ENCODE measurements around the gene PAQR3. TPM values are rescaled to one million over a fixed set of nuclear protein-coding genes. Genes with fewer than 3 reads are reported as not detected.

The PAQR3 gene, protein sequence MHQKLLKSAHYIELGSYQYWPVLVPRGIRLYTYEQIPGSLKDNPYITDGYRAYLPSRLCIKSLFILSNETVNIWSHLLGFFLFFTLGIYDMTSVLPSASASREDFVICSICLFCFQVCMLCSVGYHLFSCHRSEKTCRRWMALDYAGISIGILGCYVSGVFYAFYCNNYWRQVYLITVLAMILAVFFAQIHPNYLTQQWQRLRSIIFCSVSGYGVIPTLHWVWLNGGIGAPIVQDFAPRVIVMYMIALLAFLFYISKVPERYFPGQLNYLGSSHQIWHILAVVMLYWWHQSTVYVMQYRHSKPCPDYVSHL
- total RNA-seq (10 to 100 TPM in 1 of 4 donors, 1 to 10 TPM in 3; 8.6 to 12.1 (median 9.8) TPM), polyA plus RNA-seq (6.9 TPM)
- long read RNA-seq, donor 1, full-length matches to known transcripts: 20 of 21 reads
- long read RNA-seq, donor 1, partial matches to known transcripts: 0 of 21 reads
- long read RNA-seq, donor 1, other reads (novel, unspliced or antisense): 1 of 21 reads
- long read RNA-seq, donor 2, full-length matches to known transcripts: 3 of 5 reads
- long read RNA-seq, donor 2, partial matches to known transcripts: 0 of 5 reads
- long read RNA-seq, donor 2, other reads (novel, unspliced or antisense): 2 of 5 reads
- long read RNA-seq, donor 3, full-length matches to known transcripts: 1 of 10 reads
- long read RNA-seq, donor 3, partial matches to known transcripts: 1 of 10 reads
- long read RNA-seq, donor 3, other reads (novel, unspliced or antisense): 8 of 10 reads
- long read RNA-seq, donor 4, full-length matches to known transcripts: 3 of 4 reads
- long read RNA-seq, donor 4, partial matches to known transcripts: 0 of 4 reads
- long read RNA-seq, donor 4, other reads (novel, unspliced or antisense): 1 of 4 reads

DNA sequence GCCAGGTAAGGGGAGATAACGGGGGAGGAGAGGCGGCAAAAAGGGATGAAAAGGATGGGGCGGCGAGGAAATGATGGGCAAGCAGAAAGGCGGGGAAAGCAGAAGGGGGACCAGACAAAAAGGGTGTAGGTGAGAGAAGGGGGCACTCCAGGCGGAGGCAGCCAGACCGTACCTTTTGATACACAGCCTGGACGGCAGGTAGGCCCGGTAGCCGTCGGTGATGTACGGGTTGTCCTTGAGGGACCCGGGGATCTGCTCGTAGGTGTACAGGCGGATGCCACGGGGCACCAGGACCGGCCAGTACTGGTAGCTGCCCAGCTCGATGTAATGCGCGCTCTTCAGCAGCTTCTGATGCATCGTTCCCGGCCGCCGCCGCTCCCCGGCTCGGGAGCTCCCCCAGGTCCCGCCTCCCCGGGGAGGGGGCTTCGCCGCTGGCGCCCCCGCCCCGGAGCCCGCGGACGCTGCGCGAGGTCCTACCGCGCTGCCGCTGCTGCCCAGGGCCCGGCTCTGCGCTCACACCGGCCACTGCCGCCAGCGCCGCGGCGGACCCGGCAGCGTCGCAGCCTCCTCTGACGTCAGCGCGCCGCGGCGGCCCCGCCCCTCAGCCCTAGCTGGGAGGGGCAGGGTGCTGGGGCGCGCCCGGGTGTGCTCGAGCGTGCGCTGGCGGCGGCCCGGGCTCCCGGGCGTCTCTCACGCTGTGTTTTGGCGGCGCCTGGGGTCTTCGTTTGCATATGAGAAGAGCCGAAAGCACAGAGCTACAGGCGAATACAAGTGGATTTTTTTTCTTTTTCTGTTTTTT is at the start of gene PAQR3:
Gene PAQR3 (minus strand): TSS at position 571 of the 799 bp plus-strand sequence. CDS start 214 bp downstream, at position 357.
- WGBS: under 1% methylated on average over 77 of the region's 77 CpGs
- no peaks in the 10 kb centered on the region for H3K9me3 ChIP-seq (ENCODE audit: control insufficient read depth, low read length)
- DNase-seq (peak; percentile 88 to 96 (median 96)), ATAC-seq (peak; percentile 99)
- peak within 1 kb of the TSS; percentile 53 for H3K4me3 ChIP-seq (ENCODE audit: low read length)
- no peak within 1 kb of the TSS for H3K27ac ChIP-seq (ENCODE audit: low read length)
- H3K4me1 ChIP-seq (ENCODE audit: control insufficient read depth, insufficient read depth, low read length): no peaks in the 10 kb centered on the region
- H3K27me3 ChIP-seq (ENCODE audit: control insufficient read depth, insufficient read depth): no peaks in the 10 kb centered on the region
- intact Hi-C loops (cut with DNase I): no loop called here

- WGBS: 91% methylated on average over 1 of the region's 1 CpG
- H3K27me3 ChIP-seq (ENCODE audit: control insufficient read depth, insufficient read depth): no peaks in the 10 kb centered on the region
- intact Hi-C loops (cut with DNase I): no loop called here
These were observed 48.4 kb upstream of the PAQR3 start for GRCh38 chr4:78987683-78988082.

DNA sequence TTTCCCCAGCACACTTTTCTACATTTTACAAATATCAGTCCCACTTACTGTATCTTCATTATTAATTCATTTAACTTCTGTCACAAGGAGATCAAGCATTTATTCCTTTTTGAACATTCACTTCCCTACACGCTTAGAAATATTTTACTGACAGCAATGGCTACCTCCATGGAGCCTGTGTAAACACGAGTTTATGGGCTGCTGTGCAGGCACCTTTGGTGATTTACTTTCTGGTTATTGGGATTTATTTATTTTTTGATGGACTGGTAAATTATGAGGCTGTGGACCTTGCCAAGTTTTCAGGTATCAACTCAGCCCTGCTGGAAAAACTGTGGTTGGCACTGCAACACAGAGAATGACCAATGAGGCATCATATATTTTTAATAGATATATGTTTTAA is 45.4 kb upstream of the PAQR3 start:
- H3K4me1 ChIP-seq (ENCODE audit: control insufficient read depth, insufficient read depth, low read length): no peaks in the 10 kb centered on the region
- no peaks in the 10 kb centered on the region for H3K9me3 ChIP-seq (ENCODE audit: control insufficient read depth, low read length)
- intact Hi-C loops (cut with DNase I): no loop called here
- 79% methylated on average over 2 of the region's 2 CpGs for WGBS
- H3K27me3 ChIP-seq (ENCODE audit: control insufficient read depth, insufficient read depth): no peaks in the 10 kb centered on the region
- ATAC-seq (no peak), DNase-seq (no peak)
- no peak overlapping the region for H3K4me3 ChIP-seq (ENCODE audit: low read length)
- no peak overlapping the region for H3K27ac ChIP-seq (ENCODE audit: low read length)

More at GRCh38 chr4:78987683-78988082, 48.4 kb upstream of the PAQR3 start:
- Histone ChIP-seq H3K27ac (ENCODE audit: low read length) (no peak overlapping the region), H3K4me3 (ENCODE audit: low read length) (no peak overlapping the region), H3K9me3 (ENCODE audit: control insufficient read depth, low read length) (no peaks in the 10 kb centered on the region), H3K4me1 (ENCODE audit: control insufficient read depth, insufficient read depth, low read length) (no peaks in the 10 kb centered on the region)
- DNase-seq (no peak), ATAC-seq (no peak)

GRCh38 chr4:78975865-78976264 is 36.6 kb upstream of the PAQR3 start:
- H3K27me3 ChIP-seq (ENCODE audit: control insufficient read depth, insufficient read depth): no peaks in the 10 kb centered on the region
- WGBS: 88% methylated on average over 2 of the region's 2 CpGs

GRCh38 chr4:78971776-78972175 is 32.5 kb upstream of the PAQR3 start:
- 74% methylated on average over 1 of the region's 1 CpG for WGBS
- Histone ChIP-seq H3K27me3 (ENCODE audit: control insufficient read depth, insufficient read depth) (no peaks in the 10 kb centered on the region), H3K27ac (ENCODE audit: low read length) (peak overlapping the region; percentile 77), H3K9me3 (ENCODE audit: control insufficient read depth, low read length) (no peaks in the 10 kb centered on the region), H3K4me1 (ENCODE audit: control insufficient read depth, insufficient read depth, low read length) (no peaks in the 10 kb centered on the region), H3K4me3 (ENCODE audit: low read length) (no peak overlapping the region)
- intact Hi-C loops (cut with DNase I): no loop called here
- no peak for DNase-seq
- peak in 1 of 2 donors; percentile 43 for ATAC-seq

More at GRCh38 chr4:78975865-78976264, 36.6 kb upstream of the PAQR3 start:
- intact Hi-C loops (cut with DNase I): no loop called here
- DNase-seq (no peak), ATAC-seq (no peak)
- Histone ChIP-seq H3K4me3 (ENCODE audit: low read length) (no peak overlapping the region), H3K27ac (ENCODE audit: low read length) (no peak overlapping the region), H3K4me1 (ENCODE audit: control insufficient read depth, insufficient read depth, low read length) (no peaks in the 10 kb centered on the region), H3K9me3 (ENCODE audit: control insufficient read depth, low read length) (no peaks in the 10 kb centered on the region)

GRCh38 chr4:78971326-78971725 is 32.1 kb upstream of the PAQR3 start:
- DNase-seq: peak in 1 of 3 donors; percentile 33
- whole genome bisulfite sequencing: 41% methylated on average over 1 of the region's 1 CpG
- H3K4me3 ChIP-seq (ENCODE audit: low read length): no peak overlapping the region
- no peaks in the 10 kb centered on the region for H3K27me3 ChIP-seq (ENCODE audit: control insufficient read depth, insufficient read depth)
- H3K9me3 ChIP-seq (ENCODE audit: control insufficient read depth, low read length): no peaks in the 10 kb centered on the region
- peak; percentile 73 to 93 for ATAC-seq
- intact Hi-C loops (cut with DNase I): no loop called here
- peak overlapping the region; percentile 77 for H3K27ac ChIP-seq (ENCODE audit: low read length)
- no peaks in the 10 kb centered on the region for H3K4me1 ChIP-seq (ENCODE audit: control insufficient read depth, insufficient read depth, low read length)

GRCh38 chr4:78962597-78963115 is 23.4 kb upstream of the PAQR3 start:
- intact Hi-C loops (cut with DNase I): no loop called here
- 73% methylated on average over 2 of the region's 2 CpGs for WGBS

GRCh38 chr4:78960926-78961325 is 21.7 kb upstream of the PAQR3 start:
- Histone ChIP-seq H3K27ac (ENCODE audit: low read length) (no peak overlapping the region), H3K9me3 (ENCODE audit: control insufficient read depth, low read length) (no peaks in the 10 kb centered on the region), H3K4me3 (ENCODE audit: low read length) (no peak overlapping the region), H3K27me3 (ENCODE audit: control insufficient read depth, insufficient read depth) (no peaks in the 10 kb centered on the region), H3K4me1 (ENCODE audit: control insufficient read depth, insufficient read depth, low read length) (no peaks in the 10 kb centered on the region)
- intact Hi-C loops (cut with DNase I): no loop called here
- ATAC-seq (no peak), DNase-seq (no peak)
- WGBS: 69% methylated on average over 3 of the region's 3 CpGs

More at GRCh38 chr4:78962597-78963115, 23.4 kb upstream of the PAQR3 start:
- no peak overlapping the region for H3K27ac ChIP-seq (ENCODE audit: low read length)
- H3K9me3 ChIP-seq (ENCODE audit: control insufficient read depth, low read length): no peaks in the 10 kb centered on the region
- no peaks in the 10 kb centered on the region for H3K4me1 ChIP-seq (ENCODE audit: control insufficient read depth, insufficient read depth, low read length)
- H3K4me3 ChIP-seq (ENCODE audit: low read length): no peak overlapping the region
- H3K27me3 ChIP-seq (ENCODE audit: control insufficient read depth, insufficient read depth): no peaks in the 10 kb centered on the region
- DNase-seq (no peak), ATAC-seq (peak in 1 of 2 donors; percentile 59)

- Histone ChIP-seq H3K9me3 (ENCODE audit: control insufficient read depth, low read length) (no peaks in the 10 kb centered on the region), H3K27me3 (ENCODE audit: control insufficient read depth, insufficient read depth) (no peaks in the 10 kb centered on the region), H3K4me1 (ENCODE audit: control insufficient read depth, insufficient read depth, low read length) (no peaks in the 10 kb centered on the region), H3K27ac (ENCODE audit: low read length) (no peak overlapping the region), H3K4me3 (ENCODE audit: low read length) (no peak overlapping the region)
- ATAC-seq (no peak), DNase-seq (no peak)
- intact Hi-C loops (cut with DNase I): loop anchor here in 3 of 4 donors (10.0 kb wide), 4 partner anchors 628 to 1378 kb away; partner anchors contain the start of gene CFAP299 (in 1 of the 3)
- 81% methylated on average over 5 of the region's 5 CpGs for WGBS
These were observed 17.7 kb upstream of the PAQR3 start for GRCh38 chr4:78956975-78957374.
